ENCODE data around the gene SNX25.
"Not testable (repeated sequence)": the region's sequence is repeated elsewhere in the genome, so short reads cannot be mapped to it uniquely, and the experiment has no call there.

Gene SNX25

DNA sequence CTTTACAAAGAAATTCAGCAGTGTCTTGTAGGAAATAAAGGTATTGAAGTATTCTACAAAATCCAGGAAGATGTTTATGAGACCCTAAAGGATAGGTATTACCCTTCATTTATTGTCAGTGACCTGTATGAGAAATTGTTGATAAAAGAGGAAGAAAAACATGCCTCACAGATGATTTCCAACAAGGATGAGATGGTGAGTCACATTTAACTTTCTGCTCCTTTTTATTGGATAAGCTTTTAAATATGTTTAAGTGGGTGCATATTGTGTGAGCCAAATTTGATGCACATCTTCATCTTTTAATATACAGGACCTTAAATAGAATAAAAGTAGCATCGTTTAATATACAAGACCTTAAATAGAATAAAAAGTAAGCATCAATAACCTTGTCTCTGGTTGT, 114.2 kb downstream of the SNX25 start:
- H3K4me3 ChIP-seq (ENCODE audit: control insufficient read depth, low read depth, low read length): no peak overlapping the region
- TF ChIP-seq, protein P1, sequence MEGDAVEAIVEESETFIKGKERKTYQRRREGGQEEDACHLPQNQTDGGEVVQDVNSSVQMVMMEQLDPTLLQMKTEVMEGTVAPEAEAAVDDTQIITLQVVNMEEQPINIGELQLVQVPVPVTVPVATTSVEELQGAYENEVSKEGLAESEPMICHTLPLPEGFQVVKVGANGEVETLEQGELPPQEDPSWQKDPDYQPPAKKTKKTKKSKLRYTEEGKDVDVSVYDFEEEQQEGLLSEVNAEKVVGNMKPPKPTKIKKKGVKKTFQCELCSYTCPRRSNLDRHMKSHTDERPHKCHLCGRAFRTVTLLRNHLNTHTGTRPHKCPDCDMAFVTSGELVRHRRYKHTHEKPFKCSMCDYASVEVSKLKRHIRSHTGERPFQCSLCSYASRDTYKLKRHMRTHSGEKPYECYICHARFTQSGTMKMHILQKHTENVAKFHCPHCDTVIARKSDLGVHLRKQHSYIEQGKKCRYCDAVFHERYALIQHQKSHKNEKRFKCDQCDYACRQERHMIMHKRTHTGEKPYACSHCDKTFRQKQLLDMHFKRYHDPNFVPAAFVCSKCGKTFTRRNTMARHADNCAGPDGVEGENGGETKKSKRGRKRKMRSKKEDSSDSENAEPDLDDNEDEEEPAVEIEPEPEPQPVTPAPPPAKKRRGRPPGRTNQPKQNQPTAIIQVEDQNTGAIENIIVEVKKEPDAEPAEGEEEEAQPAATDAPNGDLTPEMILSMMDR (conservative IDR thresholded peaks at IDR 0.05; ENCODE audit: control insufficient read depth, insufficient read depth, low read depth, low read length): no peak
- DNase-seq (ENCODE audit: low read depth): peak; percentile 37

DNA sequence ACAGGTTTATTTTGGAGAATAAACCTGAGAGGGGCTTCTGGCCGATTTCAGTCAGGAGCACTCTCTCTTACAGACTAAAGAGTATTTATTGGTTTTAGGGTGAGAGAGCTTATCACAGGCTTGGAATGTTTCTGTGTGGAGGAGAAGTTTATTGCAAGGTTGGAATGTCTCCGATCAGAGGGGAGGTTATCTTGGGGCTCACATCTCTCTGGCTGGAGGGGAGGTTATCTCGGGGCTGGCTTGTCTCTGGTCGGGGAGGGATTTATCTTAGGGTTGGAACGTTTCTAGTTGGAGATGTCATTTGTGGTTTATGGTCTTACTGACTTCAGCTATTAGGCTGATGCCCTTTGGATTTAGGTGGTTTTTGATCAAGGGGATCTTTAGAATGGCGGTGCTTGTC, 115.0 kb downstream of the SNX25 start:
- not testable (repeated sequence) for DNase-seq (ENCODE audit: low read depth); H3K4me3 ChIP-seq (ENCODE audit: control insufficient read depth, low read depth, low read length)

DNA sequence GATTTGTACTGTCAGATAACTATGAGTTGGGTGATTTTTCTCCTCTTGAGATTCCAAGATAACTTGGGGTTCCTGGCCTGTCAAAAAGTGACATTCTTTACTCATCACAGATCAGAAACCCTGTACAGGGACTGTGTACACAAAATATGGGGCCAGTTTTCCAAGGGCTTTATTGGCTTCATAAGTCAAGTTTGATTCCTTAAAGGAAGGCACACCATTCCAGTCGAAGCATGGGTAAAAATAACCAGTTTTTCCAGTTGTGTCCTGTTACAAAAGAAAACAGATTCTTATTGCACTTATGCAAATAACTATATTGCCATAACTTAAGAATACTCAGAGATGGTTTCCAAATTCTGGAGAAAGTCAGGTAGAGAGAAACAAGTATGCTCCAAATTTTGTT, 116.3 kb downstream of the SNX25 start:
- DNase-seq (ENCODE audit: low read depth): not testable (repeated sequence)

DNA sequence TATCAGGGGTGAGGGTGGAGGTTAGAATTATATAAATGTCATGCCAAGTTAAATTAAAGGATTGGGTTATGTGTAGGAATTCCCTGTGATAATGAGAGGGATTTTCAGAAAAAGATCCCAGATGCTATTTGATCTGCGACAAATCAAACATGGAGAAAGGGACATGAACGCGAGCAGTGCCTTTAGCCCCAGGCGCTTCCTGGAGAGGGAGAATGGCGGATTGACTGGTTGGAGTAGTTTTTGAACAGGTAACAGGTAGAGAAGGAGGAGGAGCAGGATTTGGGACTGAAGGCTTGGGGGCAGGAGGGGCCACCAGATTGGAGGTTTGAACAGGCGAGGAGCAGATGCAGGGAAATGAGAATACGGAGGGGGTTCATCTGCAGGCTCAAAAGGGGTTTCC, 119.2 kb downstream of the SNX25 start:
- DNase-seq (ENCODE audit: low read depth): no peak
- TF ChIP-seq, protein P1 (conservative IDR thresholded peaks at IDR 0.05; ENCODE audit: control insufficient read depth, insufficient read depth, low read depth, low read length): no peak
- no peak overlapping the region for H3K4me3 ChIP-seq (ENCODE audit: control insufficient read depth, low read depth, low read length)

More for the DNA sequence above, 116.3 kb downstream of the SNX25 start:
- H3K4me3 ChIP-seq (ENCODE audit: control insufficient read depth, low read depth, low read length): not testable (repeated sequence)

DNA sequence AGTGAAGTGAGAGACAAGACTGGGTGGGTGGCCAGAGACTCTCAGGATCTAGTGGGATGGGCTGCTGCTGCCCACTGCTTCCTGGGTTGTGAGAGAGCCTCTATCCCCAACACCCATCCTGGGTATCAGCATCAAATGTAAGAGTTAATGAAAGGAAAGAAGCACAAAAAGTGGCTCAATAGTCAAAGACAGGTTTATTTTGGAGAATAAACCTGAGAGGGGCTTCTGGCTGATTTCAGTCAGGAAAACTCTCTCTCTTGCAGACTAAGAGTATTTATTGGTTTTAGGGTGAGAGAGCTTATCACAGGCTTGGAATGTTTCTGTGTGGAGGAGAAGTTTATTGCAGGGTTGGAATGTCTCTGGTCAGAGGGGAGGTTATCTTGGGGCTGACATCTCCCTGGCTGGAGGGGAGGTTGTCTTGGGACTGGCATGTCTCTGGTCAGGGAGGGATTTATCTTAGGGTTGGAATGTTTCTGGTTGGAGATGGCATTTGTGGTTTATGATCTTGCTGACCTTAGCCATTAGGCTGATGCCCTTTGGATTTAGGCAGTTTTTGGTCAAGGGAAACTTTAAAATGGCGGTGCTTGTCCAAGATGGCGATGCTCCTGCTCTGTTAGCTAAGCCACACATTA, 120.6 kb downstream of the SNX25 start:
- not testable (repeated sequence) for H3K4me3 ChIP-seq (ENCODE audit: control insufficient read depth, low read depth, low read length); DNase-seq (ENCODE audit: low read depth)

DNA sequence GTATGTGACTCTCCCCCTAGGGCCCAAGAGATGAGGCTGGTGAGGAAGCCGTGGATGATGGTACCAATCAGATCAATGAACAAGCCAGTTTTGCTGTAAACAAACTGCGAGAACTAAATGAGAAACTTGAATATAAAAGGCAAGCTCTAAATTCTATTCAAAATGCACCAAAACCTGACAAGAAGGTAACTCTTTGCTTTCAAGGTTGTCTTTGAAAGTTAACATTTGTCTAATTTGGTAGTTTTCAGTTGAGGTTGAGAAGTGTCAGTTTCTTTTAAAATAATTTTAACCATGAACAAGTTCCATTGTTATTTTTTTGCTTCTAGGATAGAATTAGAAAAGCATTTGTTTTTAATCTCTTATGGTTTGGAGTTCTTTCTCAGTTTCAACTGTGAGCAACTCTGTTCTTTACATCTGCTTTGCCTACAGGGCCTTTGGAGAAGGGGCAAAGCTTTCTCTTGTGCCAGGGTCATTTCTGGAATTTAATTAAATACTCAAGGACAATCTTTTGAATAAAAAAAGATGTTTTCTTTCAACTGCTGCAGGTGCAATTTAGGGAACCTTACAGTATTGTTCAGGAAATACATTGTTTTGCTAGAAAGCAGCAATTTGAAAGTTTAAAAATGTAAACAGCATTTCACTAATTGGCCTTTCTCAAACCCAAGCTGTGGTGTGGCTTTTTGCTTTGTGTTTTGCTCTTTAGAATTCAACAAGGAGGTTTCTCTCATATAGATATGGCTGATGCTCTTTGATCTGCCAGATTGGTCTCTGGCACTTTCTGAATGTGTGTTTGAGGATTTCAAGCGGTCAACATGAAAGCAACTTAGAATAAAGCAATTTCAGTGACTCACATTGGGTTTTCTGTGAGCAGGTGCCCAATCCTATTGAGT, 123.4 kb downstream of the SNX25 start:
- no peak overlapping the region for H3K4me3 ChIP-seq (ENCODE audit: control insufficient read depth, low read depth, low read length)
- no peak for DNase-seq (ENCODE audit: low read depth)
- TF ChIP-seq, protein P1 (conservative IDR thresholded peaks at IDR 0.05; ENCODE audit: control insufficient read depth, insufficient read depth, low read depth, low read length): no peak

DNA sequence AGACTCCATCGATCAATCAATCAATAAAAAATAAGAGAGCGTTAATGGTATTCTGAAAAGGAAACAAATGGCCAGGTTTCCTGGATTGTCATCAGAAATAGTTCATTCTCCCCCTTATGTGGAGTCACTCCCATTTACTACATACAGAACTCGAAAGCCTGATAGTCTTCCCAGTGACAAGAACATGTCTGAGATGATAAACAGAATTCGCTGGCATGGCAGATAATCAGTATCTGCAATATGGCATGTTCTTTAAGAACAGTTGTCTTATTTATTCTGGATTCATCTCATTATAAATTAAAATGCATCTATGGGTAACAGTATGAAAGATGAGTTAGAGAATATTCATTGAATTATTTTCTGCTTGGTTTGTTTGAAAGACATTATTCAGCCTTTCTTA, 124.9 kb downstream of the SNX25 start:
- TF ChIP-seq, protein P1 (conservative IDR thresholded peaks at IDR 0.05; ENCODE audit: control insufficient read depth, insufficient read depth, low read depth, low read length): no peak
- no peak overlapping the region for H3K4me3 ChIP-seq (ENCODE audit: control insufficient read depth, low read depth, low read length)
- DNase-seq (ENCODE audit: low read depth): no peak

DNA sequence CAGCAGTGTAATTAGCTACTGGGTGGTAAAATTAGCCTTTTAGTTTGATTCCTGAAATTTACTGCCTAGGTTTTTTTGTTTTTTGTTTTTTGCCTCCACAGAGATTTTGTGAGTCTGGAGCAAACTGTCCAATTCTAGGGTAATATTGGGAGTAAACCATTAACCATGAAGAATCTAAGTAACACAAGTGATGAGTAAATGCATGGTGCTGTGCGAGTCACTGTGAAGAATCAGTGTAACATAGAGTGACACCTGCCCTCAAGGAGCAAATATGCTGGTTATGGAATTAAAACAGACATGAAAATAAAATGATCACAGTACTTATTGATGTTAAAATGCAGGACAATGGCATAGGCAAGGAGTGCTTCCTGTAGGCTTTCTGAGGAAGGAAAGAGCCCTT, 126.2 kb downstream of the SNX25 start:
- DNase-seq (ENCODE audit: low read depth): no peak
- TF ChIP-seq, protein P1 (conservative IDR thresholded peaks at IDR 0.05; ENCODE audit: control insufficient read depth, insufficient read depth, low read depth, low read length): no peak

More for the DNA sequence above, 126.2 kb downstream of the SNX25 start:
- no peak overlapping the region for H3K4me3 ChIP-seq (ENCODE audit: control insufficient read depth, low read depth, low read length)

Data from fibroblast of mammary gland (primary cell).